Measurements from ENCODE around the gene TBC1D20. TPM values are rescaled to one million over a fixed set of nuclear protein-coding genes. Genes with fewer than 3 reads are reported as not detected.

The TBC1D20 gene
- total RNA-seq, 1 donor from 2014 or later, result 30.9 TPM

- intact Hi-C loops (cut with DNase I), result no loop called here
- Histone ChIP-seq H3K4me3 (no peak overlapping the region), H3K4me1 (no peaks in the 10 kb centered on the region), H3K36me3 (peaks cover 0 to 51% of the 10 kb centered on the region in 2 donors), H3K9me3 (no peaks in the 10 kb centered on the region), H3K27me3 (no peaks in the 10 kb centered on the region), H3K27ac (no peak overlapping the region)
- DNase-seq (ENCODE audit: extremely low spot score in 2 of 2), result no peak
- TF ChIP-seq POLR2AphosphoS5 (IDR thresholded peaks at IDR 0.05; ENCODE audit: insufficient read depth in 1 of 2, low read depth in 1 of 2) (no peak), CTCF (IDR thresholded peaks at IDR 0.05) (no peak), POLR2A (IDR thresholded peaks at IDR 0.05) (no peak)
Observed at GRCh38 chr20:428658-429200, 33.6 kb downstream of the TBC1D20 start.

GRCh38 chr20:427849-428657 lies 34.3 kb downstream of the TBC1D20 start:
- no peak for TF ChIP-seq POLR2AphosphoS5 (IDR thresholded peaks at IDR 0.05; ENCODE audit: insufficient read depth in 1 of 2, low read depth in 1 of 2)
- no peak for TF ChIP-seq CTCF (IDR thresholded peaks at IDR 0.05)
- no peak for TF ChIP-seq POLR2A (IDR thresholded peaks at IDR 0.05)
- no peaks in the 10 kb centered on the region for H3K27me3 ChIP-seq
- no peak overlapping the region for H3K27ac ChIP-seq
- H3K4me1 ChIP-seq, result no peaks in the 10 kb centered on the region
- no peaks in the 10 kb centered on the region for H3K9me3 ChIP-seq
- intact Hi-C loops (cut with DNase I), result no loop called here
- no peak for DNase-seq (ENCODE audit: extremely low spot score in 2 of 2)
- peaks cover 0 to 58% of the 10 kb centered on the region in 2 donors for H3K36me3 ChIP-seq
- no peak overlapping the region for H3K4me3 ChIP-seq

- H3K27me3 ChIP-seq, result no peaks in the 10 kb centered on the region
- H3K36me3 ChIP-seq, result peaks cover 0 to 64% of the 10 kb centered on the region in 2 donors
- no peaks in the 10 kb centered on the region for H3K4me1 ChIP-seq
- no peak for DNase-seq (ENCODE audit: extremely low spot score in 2 of 2)
- no peak overlapping the region for H3K4me3 ChIP-seq
- H3K9me3 ChIP-seq, result no peaks in the 10 kb centered on the region
- TF ChIP-seq POLR2AphosphoS5 (IDR thresholded peaks at IDR 0.05; ENCODE audit: insufficient read depth in 1 of 2, low read depth in 1 of 2), result no peak
- no peak for TF ChIP-seq CTCF (IDR thresholded peaks at IDR 0.05)
- TF ChIP-seq POLR2A (IDR thresholded peaks at IDR 0.05), result no peak
- intact Hi-C loops (cut with DNase I), result no loop called here
- H3K27ac ChIP-seq, result no peak overlapping the region
Observed at GRCh38 chr20:427401-427800, 34.9 kb downstream of the TBC1D20 start.

- intact Hi-C loops (cut with DNase I), result no loop called here
- Histone ChIP-seq H3K4me3 (no peak overlapping the region), H3K36me3 (peaks cover 0 to 73% of the 10 kb centered on the region in 2 donors), H3K27ac (no peak overlapping the region), H3K27me3 (no peaks in the 10 kb centered on the region), H3K4me1 (no peaks in the 10 kb centered on the region), H3K9me3 (no peaks in the 10 kb centered on the region)
- no peak for DNase-seq (ENCODE audit: extremely low spot score in 2 of 2)
- TF ChIP-seq POLR2AphosphoS5 (IDR thresholded peaks at IDR 0.05; ENCODE audit: insufficient read depth in 1 of 2, low read depth in 1 of 2), result no peak
- no peak for TF ChIP-seq CTCF (IDR thresholded peaks at IDR 0.05)
- no peak for TF ChIP-seq POLR2A (IDR thresholded peaks at IDR 0.05)
Observed at GRCh38 chr20:426566-426965, 35.8 kb downstream of the TBC1D20 start.

GRCh38 chr20:421685-422250 lies 40.6 kb downstream of the TBC1D20 start:
- H3K4me1 ChIP-seq, result no peaks in the 10 kb centered on the region
- intact Hi-C loops (cut with DNase I), result no loop called here
- H3K36me3 ChIP-seq, result peaks cover 0 to 62% of the 10 kb centered on the region in 2 donors
- TF ChIP-seq CTCF (IDR thresholded peaks at IDR 0.05) (no peak), POLR2A (IDR thresholded peaks at IDR 0.05) (no peak), POLR2AphosphoS5 (IDR thresholded peaks at IDR 0.05; ENCODE audit: insufficient read depth in 1 of 2, low read depth in 1 of 2) (no peak)
- no peak for DNase-seq (ENCODE audit: extremely low spot score in 2 of 2)
- H3K4me3 ChIP-seq, result no peak overlapping the region
- no peaks in the 10 kb centered on the region for H3K27me3 ChIP-seq
- H3K9me3 ChIP-seq, result no peaks in the 10 kb centered on the region
- no peak overlapping the region for H3K27ac ChIP-seq

All from vagina (tissue), 2 donors.